ENCODE measurements around the gene PDE8B.

DNA sequence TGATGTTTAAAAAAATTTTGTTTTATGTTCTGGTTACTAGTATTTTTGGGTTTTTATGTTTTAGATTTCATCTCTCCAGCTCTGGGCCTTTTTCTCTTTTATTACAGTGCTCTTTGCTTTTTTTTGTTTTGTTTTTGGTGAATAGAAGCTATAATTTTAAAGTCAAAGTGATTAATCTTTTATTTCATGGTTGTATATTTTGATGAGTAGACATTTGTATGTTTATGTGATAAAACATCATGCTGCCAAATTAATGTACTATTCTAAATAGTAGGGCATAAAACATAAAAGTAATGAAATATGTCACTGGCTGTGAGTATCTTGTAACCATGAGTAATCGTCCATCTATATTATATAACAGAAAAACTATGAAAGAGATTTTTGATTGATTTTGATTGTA, 93.9 kb downstream of the PDE8B start:
- TF ChIP-seq, protein P1, sequence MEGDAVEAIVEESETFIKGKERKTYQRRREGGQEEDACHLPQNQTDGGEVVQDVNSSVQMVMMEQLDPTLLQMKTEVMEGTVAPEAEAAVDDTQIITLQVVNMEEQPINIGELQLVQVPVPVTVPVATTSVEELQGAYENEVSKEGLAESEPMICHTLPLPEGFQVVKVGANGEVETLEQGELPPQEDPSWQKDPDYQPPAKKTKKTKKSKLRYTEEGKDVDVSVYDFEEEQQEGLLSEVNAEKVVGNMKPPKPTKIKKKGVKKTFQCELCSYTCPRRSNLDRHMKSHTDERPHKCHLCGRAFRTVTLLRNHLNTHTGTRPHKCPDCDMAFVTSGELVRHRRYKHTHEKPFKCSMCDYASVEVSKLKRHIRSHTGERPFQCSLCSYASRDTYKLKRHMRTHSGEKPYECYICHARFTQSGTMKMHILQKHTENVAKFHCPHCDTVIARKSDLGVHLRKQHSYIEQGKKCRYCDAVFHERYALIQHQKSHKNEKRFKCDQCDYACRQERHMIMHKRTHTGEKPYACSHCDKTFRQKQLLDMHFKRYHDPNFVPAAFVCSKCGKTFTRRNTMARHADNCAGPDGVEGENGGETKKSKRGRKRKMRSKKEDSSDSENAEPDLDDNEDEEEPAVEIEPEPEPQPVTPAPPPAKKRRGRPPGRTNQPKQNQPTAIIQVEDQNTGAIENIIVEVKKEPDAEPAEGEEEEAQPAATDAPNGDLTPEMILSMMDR (conservative IDR thresholded peaks at IDR 0.05), result no peak
- TF ChIP-seq EZH2 (IDR thresholded peaks at IDR 0.05; ENCODE audit: low read depth), result no peak
